BJ (cell line): ENCODE data around the gene OR52H1. TPM values are rescaled to one million over a fixed set of nuclear protein-coding genes. Genes with fewer than 3 reads are reported as not detected.
A peak's percentile ranks its signal among the peaks of the same experiment; 100 is the strongest.

Source experiments
- CTCF ChIA-PET: fragments of 350-600 bp; formaldehyde crosslinking; extraction: SDS; loops from one replicate; lab custom pipeline; 2021; ENCODE audit warnings: antibody characterized with exemption, inconsistent platforms; lab: Yijun Ruan, JAX
- POLR2A ChIA-PET: fragments of 300-600 bp; sonication (Branson Sonifier 250); formaldehyde crosslinking; extraction: SDS; loops from one replicate; lab custom pipeline; 2021; ENCODE audit warnings: antibody characterized with exemption; lab: Charles Lee
- DNase-seq: peaks from one replicate; pipeline ENCODE4 v3.0.0-alpha.2; 2011; ENCODE audit warnings: low read depth
- H3K27me3 ChIP-seq: 2 replicates; pipeline ENCODE4 v1.6.0; 2011; ENCODE audit warnings: low read length; ENCODE audit not compliant: control insufficient read depth, insufficient read depth
- H3K36me3 ChIP-seq: 2 replicates; pipeline ENCODE4 v1.5.1; 2011; ENCODE audit warnings: low read length; ENCODE audit not compliant: control insufficient read depth, insufficient read depth
- H3K4me3 ChIP-seq: 2 replicates; pipeline ENCODE4 v1.5.1; 2011; ENCODE audit warnings: low read depth, mild to moderate bottlenecking, control low read depth, low read length
- polyA minus RNA-seq: library from RNA; depleted of rRNA, polyadenylated mRNA; stranded (reverse); fragments of >200 nt; gene quantifications from 2 replicates; pipeline ENCODE4 v1.2.3, GENCODE V29; 2011; rRNA and poly(A)+ RNA removed
- polyA plus RNA-seq: library from polyadenylated mRNA; depleted of rRNA; stranded (reverse); fragments of >200 nt; gene quantifications from 2 replicates; pipeline ENCODE4 v1.2.3, GENCODE V29; 2011; rRNA removed
- TF ChIP-seq, protein P1 (sequence below): IDR thresholded peaks from 2 replicates; pipeline ENCODE4 v1.5.1; 2011; ENCODE audit warnings: low read depth, mild to moderate bottlenecking, control low read depth, inconsistent platforms, low read length, moderate library complexity; ENCODE audit not compliant: insufficient read depth

Gene OR52H1
- not detected in 2 replicates for polyA plus RNA-seq
- 0.90 and 1.7 TPM in 2 replicates for polyA minus RNA-seq

DNA sequence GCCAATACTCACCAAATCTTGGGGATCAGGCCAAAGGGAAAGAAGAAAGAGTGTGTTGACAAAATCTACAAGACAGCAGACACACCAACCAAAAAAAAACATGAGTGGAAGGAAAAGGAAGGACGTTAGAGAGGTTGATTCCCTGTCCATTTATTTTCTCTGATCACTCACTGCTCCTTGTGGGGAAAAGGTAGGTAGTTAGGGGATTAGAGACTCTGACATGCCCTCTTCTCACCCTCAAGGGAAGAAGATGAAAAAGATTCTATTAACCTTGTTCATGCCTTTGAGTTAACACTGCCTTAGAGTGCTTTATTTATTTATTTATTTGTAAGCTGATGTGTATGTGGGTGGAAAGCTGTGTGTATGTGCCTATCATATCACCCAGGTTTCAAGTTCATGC lies at the start of gene OR52H1:
OR52H1 (minus strand) TSS at position 101 of the 400 bp plus-strand sequence. CDS start 3,035 bp downstream, outside the sequence.
- POLR2A ChIA-PET = no interaction called here
- CTCF ChIA-PET = no interaction called here
- H3K4me3 ChIP-seq = no peak within 1 kb of the TSS
- H3K36me3 ChIP-seq = no peaks in the 10 kb centered on the region
- DNase-seq = no peak
- no peaks in the 10 kb centered on the region for H3K27me3 ChIP-seq
- TF ChIP-seq, protein P1, sequence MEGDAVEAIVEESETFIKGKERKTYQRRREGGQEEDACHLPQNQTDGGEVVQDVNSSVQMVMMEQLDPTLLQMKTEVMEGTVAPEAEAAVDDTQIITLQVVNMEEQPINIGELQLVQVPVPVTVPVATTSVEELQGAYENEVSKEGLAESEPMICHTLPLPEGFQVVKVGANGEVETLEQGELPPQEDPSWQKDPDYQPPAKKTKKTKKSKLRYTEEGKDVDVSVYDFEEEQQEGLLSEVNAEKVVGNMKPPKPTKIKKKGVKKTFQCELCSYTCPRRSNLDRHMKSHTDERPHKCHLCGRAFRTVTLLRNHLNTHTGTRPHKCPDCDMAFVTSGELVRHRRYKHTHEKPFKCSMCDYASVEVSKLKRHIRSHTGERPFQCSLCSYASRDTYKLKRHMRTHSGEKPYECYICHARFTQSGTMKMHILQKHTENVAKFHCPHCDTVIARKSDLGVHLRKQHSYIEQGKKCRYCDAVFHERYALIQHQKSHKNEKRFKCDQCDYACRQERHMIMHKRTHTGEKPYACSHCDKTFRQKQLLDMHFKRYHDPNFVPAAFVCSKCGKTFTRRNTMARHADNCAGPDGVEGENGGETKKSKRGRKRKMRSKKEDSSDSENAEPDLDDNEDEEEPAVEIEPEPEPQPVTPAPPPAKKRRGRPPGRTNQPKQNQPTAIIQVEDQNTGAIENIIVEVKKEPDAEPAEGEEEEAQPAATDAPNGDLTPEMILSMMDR = no peak

GRCh38 chr11:5597953-5598352 lies 49.6 kb upstream of the OR52H1 start:
- no peaks in the 10 kb centered on the region for H3K36me3 ChIP-seq
- CTCF ChIA-PET = interaction anchor here (1.3 kb wide), 2 partner anchors 8 to 212 kb away, joined by 3 to 4 read pairs; no protein-coding TSS in a partner anchor
- H3K27me3 ChIP-seq = no peaks in the 10 kb centered on the region
- POLR2A ChIA-PET = no interaction called here
- no peak for DNase-seq
- no peak overlapping the region for H3K4me3 ChIP-seq
- TF ChIP-seq, protein P1 = no peak

DNA sequence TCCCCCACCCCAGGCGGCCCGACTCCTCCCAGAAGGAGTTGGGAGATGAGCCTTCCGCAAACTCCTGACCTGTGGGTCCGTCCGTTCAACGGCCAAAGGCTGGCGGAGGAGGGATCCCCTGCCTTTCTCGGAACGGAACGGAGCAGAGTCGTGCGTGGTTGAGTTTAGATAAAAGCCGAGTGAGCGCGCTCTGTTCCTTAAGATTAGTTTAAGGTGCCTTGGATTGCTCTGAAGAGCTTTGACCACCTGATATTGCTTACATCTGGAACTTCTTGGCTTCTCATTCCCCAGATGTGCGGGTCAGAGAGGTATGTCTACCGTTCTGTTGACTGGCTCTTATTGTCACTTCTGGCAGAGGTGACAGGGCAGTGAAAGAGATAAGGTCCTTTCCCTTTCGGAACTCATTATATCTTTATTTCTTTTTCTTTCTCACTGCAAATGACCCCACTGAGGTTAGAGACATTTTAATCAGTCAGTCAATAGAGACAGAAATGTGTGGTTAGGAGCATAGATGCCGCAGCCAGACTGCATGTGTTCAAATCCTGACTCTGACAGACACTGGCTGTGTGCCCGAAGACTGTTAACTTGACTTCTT lies 48.4 kb upstream of the OR52H1 start, which contains the start of gene TRIM6:
TRIM6 (plus strand) TSS at position 31 of the 595 bp plus-strand sequence; CDS start at position 292, 261 bp downstream.
- Histone ChIP-seq H3K27me3 (no peaks in the 10 kb centered on the region), H3K36me3 (no peaks in the 10 kb centered on the region), H3K4me3 (peak within 1 kb of the TSS; percentile 46)
- DNase-seq = no peak
- CTCF ChIA-PET = interaction anchor here (1.1 to 1.3 kb wide), 2 partner anchors 9 to 16 kb away, joined by 3 to 4 read pairs; no protein-coding TSS in a partner anchor
- TF ChIP-seq, protein P1 = no peak
- POLR2A ChIA-PET = interaction anchor here (1.0 kb wide), 1 partner anchor 199 kb away, joined by 7 read pairs; no protein-coding TSS in a partner anchor

GRCh38 chr11:5593146-5593545 lies 44.8 kb upstream of the OR52H1 start:
- Histone ChIP-seq H3K4me3 (no peak overlapping the region), H3K36me3 (no peaks in the 10 kb centered on the region), H3K27me3 (no peaks in the 10 kb centered on the region)
- POLR2A ChIA-PET = no interaction called here
- CTCF ChIA-PET = interaction anchor here (1.0 kb wide), 1 partner anchor 44 kb away, joined by 3 read pairs; no protein-coding TSS in a partner anchor
- TF ChIP-seq, protein P1 = no peak
- no peak for DNase-seq

DNA sequence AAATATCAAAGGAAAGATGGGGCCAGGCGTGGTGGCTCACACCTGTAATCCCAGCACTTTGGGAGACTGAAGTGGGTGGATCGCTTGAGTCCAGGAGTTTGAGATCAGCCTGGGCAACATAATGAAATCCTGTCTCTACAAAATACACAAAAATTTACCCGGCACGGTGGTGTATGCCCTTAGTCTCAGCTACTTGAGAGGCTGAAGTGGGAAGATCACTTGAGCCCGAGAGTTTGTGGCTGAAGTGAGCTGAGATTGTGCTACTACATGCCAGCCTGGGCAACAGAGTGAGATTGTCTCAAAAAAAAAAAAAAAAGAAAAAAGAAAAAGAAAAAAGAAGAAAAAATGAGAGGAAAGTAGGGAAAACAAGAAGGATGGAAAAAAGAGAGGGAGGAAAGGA lies 44.3 kb upstream of the OR52H1 start:
- POLR2A ChIA-PET = no interaction called here
- CTCF ChIA-PET = interaction anchor here (0.8 to 1.0 kb wide), 2 partner anchors 8 to 45 kb away, joined by 3 read pairs; no protein-coding TSS in a partner anchor
- no peaks in the 10 kb centered on the region for H3K27me3 ChIP-seq
- H3K36me3 ChIP-seq = no peaks in the 10 kb centered on the region
- no peak overlapping the region for H3K4me3 ChIP-seq
- DNase-seq = no peak
- TF ChIP-seq, protein P1 = no peak
